NOMO-1 treated with dmso at 0.1 percent for 144 hours (cell line): ENCODE data around the gene ZFAND6.
A peak's percentile ranks its signal among the peaks of the same experiment; 100 is the strongest.
"Not testable (repeated sequence)": the region's sequence is repeated elsewhere in the genome, so short reads cannot be mapped to it uniquely, and the experiment has no call there.

ENCODE experiments used
- DNase-seq: peaks from one replicate; lab custom pipeline; 2025; ENCODE audit not compliant: unreplicated experiment; lab: John Stamatoyannopoulos, UW

Gene ZFAND6

GRCh38 chr15:80058851-80059785, at the start of gene ZFAND6:
Gene ZFAND6, plus strand, starts transcription at chr15:80059676. Its CDS starts 60,669 bp downstream, at chr15:80120345.
- peak; percentile 96 for DNase-seq

GRCh38 chr15:80010131-80010673, 49.3 kb upstream of the ZFAND6 start:
- DNase-seq, result peak; percentile 55

DNA sequence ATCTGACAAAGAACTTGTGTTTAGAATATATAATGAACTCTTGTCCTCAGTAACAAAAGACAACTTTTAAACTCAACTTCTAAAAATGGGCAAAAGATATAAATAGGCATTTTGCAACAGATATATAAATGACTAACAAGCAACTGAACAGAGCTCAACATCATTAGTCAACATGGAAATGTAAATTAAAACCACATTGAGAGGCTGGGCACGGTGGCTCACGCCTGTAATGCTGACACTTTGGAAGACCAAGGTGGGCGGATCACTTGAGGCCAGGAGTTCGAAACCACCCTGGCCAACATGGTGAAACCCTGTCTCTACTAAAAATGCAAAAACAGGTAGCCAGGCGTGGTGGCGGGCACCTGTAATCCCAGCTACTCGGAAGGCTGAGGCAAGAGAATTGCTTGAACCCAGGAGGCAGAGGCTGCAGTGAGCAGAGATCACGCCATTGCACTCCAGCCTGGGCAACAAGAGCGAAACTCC, 48.4 kb upstream of the ZFAND6 start:
- peak; percentile 42 for DNase-seq

DNA sequence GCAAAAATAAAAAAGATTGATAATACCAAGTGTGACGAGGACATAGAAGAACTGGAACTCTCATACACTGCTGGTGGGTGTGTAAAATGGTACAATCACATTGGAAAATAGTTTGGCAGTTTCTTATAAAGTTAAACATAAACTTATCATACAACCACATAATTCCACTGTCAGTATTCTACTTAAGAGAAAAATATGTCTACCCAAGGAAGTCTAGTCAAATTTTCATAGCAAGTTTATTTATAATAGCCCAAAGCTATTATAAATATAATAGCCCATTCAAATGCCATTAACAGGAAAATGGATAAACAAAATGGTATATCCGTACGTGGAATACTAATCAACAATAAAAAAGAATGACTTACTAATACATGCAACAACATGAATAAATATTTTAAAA, 47.9 kb upstream of the ZFAND6 start:
- DNase-seq, result no peak

DNA sequence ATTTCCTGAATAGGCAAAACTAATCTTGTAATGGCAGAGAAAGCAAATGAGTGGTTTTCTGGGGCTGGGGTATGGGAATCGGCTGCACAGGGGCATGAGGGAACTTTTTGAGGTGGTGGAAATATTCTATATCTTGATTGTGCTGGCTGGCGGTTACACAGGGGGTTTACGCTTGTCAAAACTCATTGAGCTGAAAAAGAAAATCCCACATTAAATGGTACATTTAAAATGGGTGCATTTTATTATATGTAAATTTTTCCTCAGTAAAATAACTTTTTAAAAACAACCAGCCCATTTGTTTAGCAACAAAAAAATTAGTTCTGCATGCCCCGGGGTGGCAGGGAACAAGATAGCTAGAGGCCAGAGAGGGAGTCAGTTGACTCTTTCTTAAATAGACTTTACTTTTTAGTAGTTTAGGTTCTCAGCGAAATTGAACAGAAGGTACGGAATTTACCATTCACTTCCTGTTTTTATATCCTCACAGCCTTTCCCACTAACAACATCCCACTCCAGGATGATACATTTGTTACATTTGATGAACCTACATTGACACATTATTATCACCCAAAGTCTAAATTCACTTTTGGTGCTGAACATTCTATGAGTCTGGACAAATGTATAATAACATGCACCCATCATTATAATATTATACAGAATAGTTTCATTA, 47.3 kb upstream of the ZFAND6 start:
- DNase-seq, result no peak

DNA sequence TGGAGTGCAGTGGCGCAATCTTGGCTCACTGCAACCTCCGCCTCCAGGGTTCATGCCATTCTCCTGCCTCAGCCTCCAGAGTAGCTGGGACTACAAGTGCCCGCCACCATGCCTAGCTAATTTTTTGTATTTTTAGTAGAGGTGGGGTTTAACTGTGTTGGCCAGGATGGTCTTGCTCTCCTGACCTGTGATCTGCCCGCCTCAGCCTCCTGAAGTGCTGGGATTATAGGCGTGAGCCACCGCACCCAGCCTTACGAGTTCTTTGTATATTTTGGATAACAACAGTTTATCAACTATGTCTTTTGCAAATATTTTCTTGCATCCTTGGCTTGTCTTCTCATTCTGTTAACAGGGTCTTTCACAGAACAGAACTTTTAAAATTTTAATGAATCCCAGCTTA, 45.3 kb upstream of the ZFAND6 start:
- DNase-seq, result not testable (repeated sequence)

- DNase-seq, result no peak
These were observed 44.3 kb upstream of the ZFAND6 start for GRCh38 chr15:80015156-80015555.

- not testable (repeated sequence) for DNase-seq
These were observed 43.0 kb upstream of the ZFAND6 start for GRCh38 chr15:80016506-80016905.

GRCh38 chr15:80017139-80017538, 42.3 kb upstream of the ZFAND6 start:
- not testable (repeated sequence) for DNase-seq

DNA sequence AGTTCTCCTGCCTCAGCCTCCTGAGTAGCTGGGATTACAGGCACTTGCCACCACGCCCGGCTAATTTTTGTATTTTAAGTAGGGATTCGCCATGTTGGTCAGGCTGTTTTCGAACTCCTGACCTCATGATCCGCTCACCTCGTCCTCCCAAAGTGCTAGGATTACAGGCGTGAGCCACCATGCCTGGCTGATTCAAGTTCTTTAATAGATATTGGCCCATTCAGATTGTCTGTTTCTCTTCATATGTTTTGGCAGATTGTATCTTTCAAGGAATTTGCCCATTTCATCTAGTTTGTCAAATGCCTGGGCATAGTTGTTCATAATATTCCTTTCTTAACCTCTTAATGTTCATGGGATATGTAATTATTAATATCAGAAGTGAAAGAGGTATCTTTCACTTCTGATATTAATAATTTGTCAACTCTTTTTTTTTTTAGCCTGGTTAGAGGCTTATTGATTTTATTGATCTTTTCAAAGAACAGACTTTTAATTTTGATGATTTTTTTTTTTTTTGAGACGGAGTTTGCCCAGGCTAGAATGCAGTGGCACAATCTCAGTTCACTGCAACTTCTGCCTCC, 40.2 kb upstream of the ZFAND6 start:
- DNase-seq, result no peak

DNA sequence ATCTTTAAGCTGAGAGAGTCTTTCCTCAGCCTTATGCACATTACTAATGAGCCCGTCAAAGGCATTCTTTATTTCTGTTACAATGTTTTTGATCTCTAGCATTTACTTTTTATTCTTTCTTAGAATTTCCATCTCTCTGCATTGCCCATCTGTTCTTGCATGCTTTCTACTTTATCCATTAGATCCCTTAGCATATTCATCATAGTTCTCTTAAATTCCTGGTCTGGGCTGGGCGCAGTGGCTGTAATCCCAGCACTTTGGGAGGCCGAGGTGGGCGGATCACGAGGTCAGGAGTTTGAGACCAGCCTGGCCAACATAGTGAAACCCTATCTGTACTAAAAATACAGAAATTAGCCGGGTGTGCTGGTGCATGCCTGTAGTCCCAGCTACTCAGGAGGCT, 39.3 kb upstream of the ZFAND6 start:
- not testable (repeated sequence) for DNase-seq

DNA sequence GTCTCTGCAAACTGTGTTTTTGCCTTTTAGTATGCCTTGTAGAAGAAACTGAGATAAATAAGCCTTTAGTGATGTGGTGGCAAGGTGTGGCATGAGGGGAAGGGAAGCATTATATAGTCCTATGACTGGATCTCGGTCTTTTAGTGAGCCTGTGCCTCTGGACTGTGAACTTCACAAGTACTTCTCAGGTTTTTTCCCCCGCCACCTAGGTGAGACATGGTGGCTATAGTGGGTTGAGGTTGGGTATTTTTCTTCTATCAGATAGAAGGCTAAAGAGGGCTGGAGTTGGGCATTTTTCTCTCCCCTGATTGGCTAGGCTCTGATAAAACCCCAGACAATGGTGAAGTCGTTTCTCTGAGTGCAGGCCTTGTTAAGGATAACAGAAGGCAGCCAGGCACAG, 38.7 kb upstream of the ZFAND6 start:
- no peak for DNase-seq

DNA sequence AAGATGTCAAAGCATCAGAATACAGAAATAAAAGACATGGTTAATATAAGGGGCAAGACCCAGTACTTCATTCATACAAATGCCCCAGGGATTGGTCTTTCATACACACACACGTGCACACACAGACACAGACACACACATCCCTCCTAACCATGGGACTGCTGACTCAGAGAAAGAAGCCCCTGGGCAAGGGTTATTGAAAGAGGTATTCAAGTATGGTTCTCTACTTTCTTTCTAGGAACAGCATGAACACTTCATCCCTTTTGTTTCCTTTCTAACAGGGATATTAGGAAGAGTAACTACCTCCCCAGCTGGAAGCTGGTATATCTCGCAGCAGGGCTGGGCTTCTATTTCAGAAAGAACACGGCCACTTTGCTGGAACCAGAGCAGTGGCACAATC, 33.2 kb upstream of the ZFAND6 start:
- DNase-seq, result no peak

DNA sequence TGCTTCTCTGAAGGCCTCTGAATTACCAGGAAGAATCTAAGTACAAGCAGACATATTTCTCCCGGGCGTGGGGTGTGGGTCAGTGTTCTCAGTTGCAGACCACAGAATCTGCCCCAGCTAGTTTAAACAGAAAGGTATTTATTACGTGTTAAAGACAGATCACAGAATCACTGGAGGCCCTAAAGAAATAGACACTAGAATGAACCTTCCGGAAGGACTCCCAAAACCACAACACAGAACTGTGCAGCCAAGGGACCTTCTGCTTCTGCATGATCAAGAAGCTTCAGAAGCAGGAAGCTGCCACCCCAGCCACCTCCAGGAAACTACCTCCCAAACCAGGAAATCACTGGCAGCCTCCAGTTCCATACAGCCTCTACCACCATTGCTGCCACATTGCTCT, 32.7 kb upstream of the ZFAND6 start:
- peak; percentile 35 for DNase-seq

DNA sequence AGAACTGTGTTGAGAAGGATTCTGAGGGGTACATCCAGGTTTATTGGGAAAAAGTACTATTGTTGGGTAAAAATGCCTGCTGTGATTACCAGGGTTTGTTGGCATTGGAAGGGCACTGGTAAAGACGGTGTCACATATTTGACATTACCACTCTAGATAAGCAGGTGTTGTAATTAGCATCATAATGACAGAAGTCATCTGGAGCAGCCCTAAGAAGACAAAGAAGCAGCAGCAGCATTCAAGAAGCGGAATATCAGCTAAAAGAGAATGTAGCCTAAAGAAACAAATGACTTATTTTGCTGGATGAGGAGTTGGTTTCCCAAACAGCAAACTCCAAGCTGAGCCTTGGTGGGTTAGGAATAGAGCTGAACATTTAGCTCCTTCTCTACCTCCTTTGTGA, 30.5 kb upstream of the ZFAND6 start:
- no peak for DNase-seq

DNA sequence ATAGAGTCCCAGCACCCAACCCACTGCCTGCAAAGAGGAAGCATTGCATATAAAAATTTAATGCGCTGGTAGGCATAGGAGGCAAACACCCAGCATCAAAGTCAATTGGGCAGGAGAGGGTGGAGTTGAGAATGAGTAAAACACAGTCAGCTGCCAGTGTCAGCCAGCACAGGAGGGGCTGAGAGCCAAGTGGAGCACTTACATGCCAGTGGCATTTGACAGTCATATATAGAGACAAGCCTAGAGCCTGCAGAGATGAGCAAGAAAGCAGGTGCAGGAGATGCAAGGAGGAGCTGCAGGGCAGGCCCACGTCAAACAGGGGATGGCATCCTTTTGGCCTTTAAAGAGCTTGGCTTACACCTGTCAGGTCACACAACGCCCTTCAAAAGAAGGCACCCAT, 27.6 kb upstream of the ZFAND6 start:
- no peak for DNase-seq

DNA sequence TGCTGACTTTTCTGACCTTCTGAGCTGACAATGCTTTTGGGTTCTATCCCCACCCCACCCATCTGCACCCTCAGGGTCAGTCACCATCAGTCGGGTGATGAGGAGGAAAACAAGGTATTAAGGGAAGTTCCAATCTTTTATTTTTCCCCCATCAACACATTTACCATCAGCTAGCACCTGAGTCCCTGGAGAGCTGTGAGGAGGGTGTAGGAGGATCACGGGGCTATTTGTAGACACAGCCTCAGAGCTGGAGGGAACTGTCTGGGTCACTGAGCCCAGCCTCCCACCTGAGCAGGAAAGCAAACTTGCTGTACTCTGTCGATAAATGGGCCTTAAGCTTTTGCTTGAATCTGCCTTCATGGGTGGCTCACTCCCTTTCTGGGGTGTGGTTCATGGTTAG, 24.8 kb upstream of the ZFAND6 start:
- DNase-seq, result no peak

GRCh38 chr15:80036071-80036470, 23.4 kb upstream of the ZFAND6 start:
- DNase-seq, result no peak

DNA sequence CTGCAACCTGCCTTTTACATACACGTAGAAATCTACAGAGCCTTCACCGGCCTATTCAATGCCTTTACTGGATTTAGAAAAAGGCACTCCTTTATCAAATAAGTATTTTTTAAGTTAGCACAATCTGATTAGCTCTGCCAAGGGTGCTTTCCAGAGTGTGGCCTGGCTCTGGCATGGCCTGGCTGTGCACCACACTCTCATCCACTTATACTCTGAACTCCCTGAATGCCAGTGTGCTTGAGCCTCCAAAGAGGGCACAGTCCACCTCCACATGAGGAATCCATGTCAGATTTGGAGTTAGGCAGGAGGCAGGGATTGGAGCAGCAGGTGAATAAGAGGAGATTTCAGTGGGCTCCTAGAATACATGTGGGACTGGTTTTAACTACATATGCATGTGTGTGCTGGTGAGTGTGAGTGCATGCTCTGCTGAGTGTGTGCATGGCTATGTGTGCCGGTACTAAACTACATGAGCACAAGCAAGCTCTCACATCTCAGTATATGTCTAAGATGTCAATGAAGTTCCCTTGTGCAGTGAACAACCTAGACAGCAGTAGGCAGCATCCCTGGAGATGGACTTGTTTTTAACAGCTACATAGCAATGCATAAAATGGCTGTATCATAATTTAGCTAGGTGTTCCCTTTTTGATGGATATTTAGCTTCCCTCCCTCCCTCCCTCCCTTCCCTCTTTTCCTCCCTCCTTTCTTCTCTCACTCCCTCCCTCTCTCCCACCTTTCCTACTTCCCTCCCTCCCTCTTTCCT, 17.8 kb upstream of the ZFAND6 start:
- no peak for DNase-seq

GRCh38 chr15:80042568-80042967, 16.9 kb upstream of the ZFAND6 start:
- no peak for DNase-seq

DNA sequence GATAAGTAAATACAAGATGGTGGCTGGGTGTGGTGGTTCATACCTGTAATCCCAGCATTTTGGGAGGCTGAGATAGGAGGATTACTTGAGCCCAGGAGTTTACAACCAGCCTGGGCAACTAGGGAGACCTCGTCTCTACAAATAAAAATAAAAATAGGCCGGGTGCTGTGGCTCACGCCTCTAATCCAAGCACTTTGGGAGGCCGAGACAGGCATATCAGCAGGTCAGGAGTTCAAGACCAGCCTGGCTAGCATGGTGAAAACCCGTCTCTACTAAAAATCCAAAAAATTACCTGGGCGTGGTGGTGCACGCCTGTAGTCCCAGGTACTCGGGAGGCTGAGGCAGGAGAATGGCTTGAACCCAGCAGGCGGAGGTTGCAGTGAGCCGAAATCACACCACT, 14.3 kb upstream of the ZFAND6 start:
- not testable (repeated sequence) for DNase-seq
